Measurements from ENCODE around the gene PEX11A. TPM values are rescaled to one million over a fixed set of nuclear protein-coding genes. Genes with fewer than 3 reads are reported as not detected.
A peak's percentile ranks its signal among the peaks of the same experiment; 100 is the strongest.

PEX11A gene
- total RNA-seq, 2 donors from 2014 or later, result 14.7 to 19.0 TPM

GRCh38 chr15:89662893-89663626 is 27.5 kb downstream of the PEX11A start:
- intact Hi-C loops (cut with DNase I), result no loop called here
- peak; percentile 83 for DNase-seq
- Histone ChIP-seq H3K9me3 (no peaks in the 10 kb centered on the region), H3K36me3 (no peaks in the 10 kb centered on the region), H3K4me3 (no peak overlapping the region), H3K27me3 (no peaks in the 10 kb centered on the region), H3K4me1 (no peaks in the 10 kb centered on the region), H3K27ac (peak overlapping the region; percentile 79), H3K9ac (ENCODE audit: low read depth in 2 of 2, low read length in 2 of 2) (peak overlapping the region; percentile 1 to 70)
- TF ChIP-seq CTCF (IDR thresholded peaks at IDR 0.05), result no peak

- H3K4me3 ChIP-seq, result no peak overlapping the region
- no peak overlapping the region for H3K27ac ChIP-seq
- intact Hi-C loops (cut with DNase I), result no loop called here
- H3K9me3 ChIP-seq, result no peaks in the 10 kb centered on the region
- H3K9ac ChIP-seq (ENCODE audit: low read depth in 2 of 2, low read length in 2 of 2), result no peak overlapping the region
- DNase-seq, result no peak
- no peaks in the 10 kb centered on the region for H3K36me3 ChIP-seq
- no peaks in the 10 kb centered on the region for H3K4me1 ChIP-seq
- TF ChIP-seq CTCF (IDR thresholded peaks at IDR 0.05), result no peak
- H3K27me3 ChIP-seq, result peaks cover 1% of the 10 kb centered on the region
Measured at GRCh38 chr15:89660556-89660955, 30.0 kb downstream of the PEX11A start.

DNA sequence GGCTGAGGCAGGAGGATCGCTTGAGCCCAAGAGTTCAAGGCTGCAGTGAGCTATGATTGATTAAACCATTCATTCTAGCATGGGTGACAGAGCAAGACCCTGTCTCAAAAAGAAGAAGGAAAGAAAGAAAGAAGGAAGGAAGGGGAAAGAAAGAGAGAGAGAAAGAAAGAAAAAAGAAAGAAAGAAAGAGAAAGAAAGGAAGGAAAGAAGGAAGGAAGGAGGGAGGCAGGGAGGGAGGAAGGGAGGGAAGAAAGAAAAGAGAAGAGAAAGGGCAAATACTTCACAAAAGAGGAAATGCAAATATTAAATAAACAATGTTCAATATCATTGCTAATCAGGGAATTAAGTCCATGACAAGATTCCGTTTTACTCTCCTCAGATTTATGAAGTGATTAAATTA is 31.3 kb downstream of the PEX11A start:
- TF ChIP-seq CTCF (IDR thresholded peaks at IDR 0.05), result no peak
- intact Hi-C loops (cut with DNase I), result no loop called here
- peaks cover 3% of the 10 kb centered on the region for H3K4me1 ChIP-seq
- H3K4me3 ChIP-seq, result no peak overlapping the region
- no peak overlapping the region for H3K9ac ChIP-seq (ENCODE audit: low read depth in 2 of 2, low read length in 2 of 2)
- no peak overlapping the region for H3K27ac ChIP-seq
- no peaks in the 10 kb centered on the region for H3K36me3 ChIP-seq
- no peak for DNase-seq
- no peaks in the 10 kb centered on the region for H3K9me3 ChIP-seq
- H3K27me3 ChIP-seq, result peaks cover 12% of the 10 kb centered on the region

- intact Hi-C loops (cut with DNase I), result no loop called here
- no peak for TF ChIP-seq CTCF (IDR thresholded peaks at IDR 0.05)
- Histone ChIP-seq H3K27me3 (peaks cover 12% of the 10 kb centered on the region), H3K9me3 (no peaks in the 10 kb centered on the region), H3K4me3 (no peak overlapping the region), H3K4me1 (peaks cover 3% of the 10 kb centered on the region), H3K9ac (ENCODE audit: low read depth in 2 of 2, low read length in 2 of 2) (no peak overlapping the region), H3K27ac (no peak overlapping the region), H3K36me3 (no peaks in the 10 kb centered on the region)
- DNase-seq, result no peak
Measured at GRCh38 chr15:89657686-89658200, 32.8 kb downstream of the PEX11A start.

DNA sequence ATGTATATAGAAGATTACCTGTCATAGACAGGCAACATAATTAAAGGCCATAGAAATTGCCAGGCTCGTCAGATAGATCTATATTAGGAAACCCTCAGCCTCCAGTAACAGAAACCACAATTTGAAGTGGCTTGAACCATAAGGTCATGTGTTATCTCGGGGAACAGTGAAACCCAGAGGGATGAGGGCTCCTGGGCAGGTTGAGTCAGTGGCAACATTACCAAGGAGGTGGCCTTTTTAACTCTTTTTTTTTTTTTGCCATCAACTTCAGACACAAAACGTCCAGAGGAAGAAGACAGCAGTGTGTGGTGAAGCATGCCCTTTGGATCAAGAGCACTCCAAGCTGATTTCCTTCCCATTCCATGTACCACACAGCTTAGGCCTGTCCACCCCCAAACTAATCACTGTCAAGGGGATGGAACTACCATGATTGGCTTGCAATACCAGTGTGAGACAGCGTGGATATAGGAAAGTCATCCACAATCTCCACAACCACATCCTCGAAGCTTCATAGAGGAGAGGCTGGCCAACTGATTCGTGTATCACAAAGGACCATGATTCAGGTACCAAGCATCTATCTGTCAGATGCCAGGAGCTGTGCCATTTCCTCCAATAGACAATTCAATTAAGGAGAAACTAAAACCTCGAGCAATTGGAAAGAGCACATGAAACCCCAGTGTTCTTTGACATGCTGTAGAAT is 34.3 kb downstream of the PEX11A start:
- no peak for TF ChIP-seq CTCF (IDR thresholded peaks at IDR 0.05)
- Histone ChIP-seq H3K4me1 (peaks cover 3% of the 10 kb centered on the region), H3K9me3 (no peaks in the 10 kb centered on the region), H3K36me3 (no peaks in the 10 kb centered on the region), H3K27me3 (peaks cover 12% of the 10 kb centered on the region), H3K9ac (ENCODE audit: low read depth in 2 of 2, low read length in 2 of 2) (no peak overlapping the region), H3K27ac (no peak overlapping the region), H3K4me3 (no peak overlapping the region)
- intact Hi-C loops (cut with DNase I), result no loop called here
- no peak for DNase-seq
